Hepatocyte (in vitro differentiated cells): ENCODE data around the gene MCM6. TPM values are rescaled to one million over a fixed set of nuclear protein-coding genes. Genes with fewer than 3 reads are reported as not detected.

Experiments used
- DNase-seq: peaks from one replicate; pipeline ENCODE4 v3.0.0-alpha.2; 2016; ENCODE audit warnings: low spot score
- H2AFZ ChIP-seq: fragments of 200-600 bp; sonication (generic); 2 replicates; pipeline ENCODE4 v1.6.0; 2016; ENCODE audit warnings: antibody characterized with exemption, mild to moderate bottlenecking
- H3K27ac ChIP-seq: fragments of 200-600 bp; sonication (generic); 2 replicates; pipeline ENCODE4 v1.5.1; 2016; ENCODE audit warnings: mild to moderate bottlenecking
- H3K27me3 ChIP-seq: fragments of 200-600 bp; sonication (generic); 2 replicates; pipeline ENCODE4 v1.6.1; 2016
- H3K36me3 ChIP-seq: fragments of 200-600 bp; sonication (generic); replicated peaks from 2 replicates; pipeline ENCODE4 v1.5.1; 2016; ENCODE audit warnings: low read depth; ENCODE audit not compliant: insufficient read depth
- H3K4me1 ChIP-seq: fragments of 200-600 bp; sonication (generic); 2 replicates; pipeline ENCODE4 v1.5.1; 2016; ENCODE audit warnings: mild to moderate bottlenecking, moderate library complexity; ENCODE audit not compliant: insufficient read depth
- H3K4me2 ChIP-seq: fragments of 200-600 bp; sonication (generic); 2 replicates; pipeline ENCODE4 v1.6.0; 2016
- H3K4me3 ChIP-seq: fragments of 200-600 bp; sonication (generic); 2 replicates; pipeline ENCODE4 v1.5.1; 2016; ENCODE audit warnings: mild to moderate bottlenecking
- H3K79me2 ChIP-seq: fragments of 200-600 bp; sonication (generic); 2 replicates; pipeline ENCODE4 v1.6.0; 2017; ENCODE audit warnings: mild to moderate bottlenecking
- H3K9me2 ChIP-seq: fragments of 200-600 bp; sonication (generic); replicated peaks from 2 replicates; pipeline ENCODE4 v1.6.0; 2017; ENCODE audit warnings: mild to moderate bottlenecking; ENCODE audit not compliant: insufficient read depth
- H3K9me3 ChIP-seq: fragments of 200-600 bp; sonication (generic); 2 replicates; pipeline ENCODE4 v1.5.1; 2016; ENCODE audit warnings: low read depth, mild to moderate bottlenecking
- H4K20me1 ChIP-seq: fragments of 200-600 bp; sonication (generic); 2 replicates; pipeline ENCODE4 v1.6.0; 2016; ENCODE audit warnings: mild to moderate bottlenecking; ENCODE audit not compliant: insufficient read depth, poor library complexity, severe bottlenecking
- EZH2 ChIP-seq: fragments of 200-600 bp; sonication (generic); IDR thresholded peaks from 2 replicates; pipeline ENCODE4 v1.6.1; 2016; ENCODE audit warnings: antibody characterized with exemption, mild to moderate bottlenecking, borderline replicate concordance
- EZH2phosphoT487 ChIP-seq: fragments of 200-600 bp; sonication (generic); IDR thresholded peaks from one replicate; pipeline ENCODE4 v1.6.1; 2018; ENCODE audit warnings: antibody characterized with exemption, mild to moderate bottlenecking, low read depth, moderate library complexity; ENCODE audit not compliant: unreplicated experiment, severe bottlenecking
- WGBS: methylation state at CpG from one replicate; pipeline ENCODE4 v1.1.6; 2016; ENCODE audit warnings: low lambda C conversion rate; ENCODE audit errors: missing lambda C conversion rate; 5-methylcytosine and 5-hydroxymethylcytosine counted together
- polyA plus RNA-seq: library from polyadenylated mRNA; unstranded; fragments of >200 nt; fragmentation: Nextera tagmentation; extraction: Ambion mirVana; gene quantifications from 2 replicates; pipeline ENCODE4 v1.2.1, GENCODE V29; 2016
- total RNA-seq: library from RNA; depleted of rRNA; stranded (reverse); fragments of >200 nt; gene quantifications from 2 replicates; pipeline ENCODE4 v1.2.3, GENCODE V29; 2014
- TF ChIP-seq, protein P1 (sequence below): fragments of 200-600 bp; sonication (generic); IDR thresholded peaks from 2 replicates; pipeline ENCODE4 v1.5.1; 2016; ENCODE audit warnings: antibody characterized with exemption, mild to moderate bottlenecking; ENCODE audit not compliant: poor library complexity

The MCM6 gene
- total and polyA plus RNA-seq, 2 experiments from 2014 or later, result 8.3 to 17.9 TPM

DNA sequence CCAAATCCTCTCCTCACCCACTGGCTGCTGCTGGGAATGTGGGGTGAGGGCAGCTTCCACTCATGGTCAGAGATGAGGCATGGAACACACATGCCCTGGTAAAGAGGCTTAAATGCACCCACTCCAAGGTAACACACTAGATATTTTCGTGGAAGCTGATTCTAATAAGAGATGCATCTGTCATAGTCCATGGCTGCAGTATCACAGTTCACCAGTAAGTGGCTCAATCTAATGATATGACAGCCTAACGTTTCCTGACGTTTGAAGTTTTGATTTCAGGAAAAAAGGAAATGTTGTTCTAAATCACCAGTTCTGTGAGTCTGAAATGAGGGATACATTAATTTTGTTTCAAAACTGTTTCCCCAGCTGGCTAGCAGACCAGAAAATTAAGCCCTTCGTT is 77.5 kb downstream of the MCM6 start:
- Histone ChIP-seq H3K36me3 (no peaks in the 10 kb centered on the region), H3K4me1 (peaks cover 6% of the 10 kb centered on the region), H3K4me3 (no peak overlapping the region), H3K4me2 (no peak overlapping the region), H3K27ac (no peak overlapping the region), H3K79me2 (no peaks in the 10 kb centered on the region), H3K27me3 (no peaks in the 10 kb centered on the region), H2AFZ (no peak overlapping the region), H3K9me3 (no peaks in the 10 kb centered on the region), H4K20me1 (no peaks in the 10 kb centered on the region), H3K9me2 (no peaks in the 10 kb centered on the region)
- TF ChIP-seq EZH2, result no peak
- no peak for TF ChIP-seq EZH2phosphoT487
- TF ChIP-seq, protein P1, sequence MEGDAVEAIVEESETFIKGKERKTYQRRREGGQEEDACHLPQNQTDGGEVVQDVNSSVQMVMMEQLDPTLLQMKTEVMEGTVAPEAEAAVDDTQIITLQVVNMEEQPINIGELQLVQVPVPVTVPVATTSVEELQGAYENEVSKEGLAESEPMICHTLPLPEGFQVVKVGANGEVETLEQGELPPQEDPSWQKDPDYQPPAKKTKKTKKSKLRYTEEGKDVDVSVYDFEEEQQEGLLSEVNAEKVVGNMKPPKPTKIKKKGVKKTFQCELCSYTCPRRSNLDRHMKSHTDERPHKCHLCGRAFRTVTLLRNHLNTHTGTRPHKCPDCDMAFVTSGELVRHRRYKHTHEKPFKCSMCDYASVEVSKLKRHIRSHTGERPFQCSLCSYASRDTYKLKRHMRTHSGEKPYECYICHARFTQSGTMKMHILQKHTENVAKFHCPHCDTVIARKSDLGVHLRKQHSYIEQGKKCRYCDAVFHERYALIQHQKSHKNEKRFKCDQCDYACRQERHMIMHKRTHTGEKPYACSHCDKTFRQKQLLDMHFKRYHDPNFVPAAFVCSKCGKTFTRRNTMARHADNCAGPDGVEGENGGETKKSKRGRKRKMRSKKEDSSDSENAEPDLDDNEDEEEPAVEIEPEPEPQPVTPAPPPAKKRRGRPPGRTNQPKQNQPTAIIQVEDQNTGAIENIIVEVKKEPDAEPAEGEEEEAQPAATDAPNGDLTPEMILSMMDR, result no peak
- DNase-seq, result no peak
- WGBS, result 69% methylated on average over 4 of the region's 4 CpGs

DNA sequence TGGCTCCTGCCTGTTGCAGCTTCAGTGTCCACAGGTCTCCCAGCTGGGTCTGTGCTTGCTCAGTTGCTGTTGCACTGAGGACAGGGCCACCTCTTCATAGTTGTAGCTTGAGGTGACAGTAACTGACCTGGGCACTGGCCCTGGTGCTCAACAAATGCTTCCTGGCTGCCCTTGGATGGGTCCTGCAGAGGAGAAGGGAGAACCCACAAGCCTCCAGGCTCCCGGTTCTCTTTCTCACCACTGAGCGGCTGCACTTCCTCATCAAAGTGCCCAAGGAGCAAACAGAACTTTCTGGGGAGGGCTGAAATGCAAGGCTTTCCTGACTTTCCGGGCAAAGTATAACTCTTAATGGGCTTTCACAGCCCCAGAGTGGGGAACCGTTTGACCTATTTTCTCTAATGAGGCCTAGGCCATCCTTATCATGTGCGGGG is 78.0 kb downstream of the MCM6 start:
- Histone ChIP-seq H3K27ac (no peak overlapping the region), H3K9me3 (no peaks in the 10 kb centered on the region), H2AFZ (no peak overlapping the region), H4K20me1 (no peaks in the 10 kb centered on the region), H3K9me2 (no peaks in the 10 kb centered on the region), H3K4me1 (peaks cover 3% of the 10 kb centered on the region), H3K27me3 (no peaks in the 10 kb centered on the region), H3K36me3 (no peaks in the 10 kb centered on the region), H3K79me2 (no peaks in the 10 kb centered on the region), H3K4me3 (no peak overlapping the region), H3K4me2 (no peak overlapping the region)
- DNase-seq, result no peak
- WGBS, result 71% methylated on average over 5 of the region's 5 CpGs
- TF ChIP-seq, protein P1, result no peak

DNA sequence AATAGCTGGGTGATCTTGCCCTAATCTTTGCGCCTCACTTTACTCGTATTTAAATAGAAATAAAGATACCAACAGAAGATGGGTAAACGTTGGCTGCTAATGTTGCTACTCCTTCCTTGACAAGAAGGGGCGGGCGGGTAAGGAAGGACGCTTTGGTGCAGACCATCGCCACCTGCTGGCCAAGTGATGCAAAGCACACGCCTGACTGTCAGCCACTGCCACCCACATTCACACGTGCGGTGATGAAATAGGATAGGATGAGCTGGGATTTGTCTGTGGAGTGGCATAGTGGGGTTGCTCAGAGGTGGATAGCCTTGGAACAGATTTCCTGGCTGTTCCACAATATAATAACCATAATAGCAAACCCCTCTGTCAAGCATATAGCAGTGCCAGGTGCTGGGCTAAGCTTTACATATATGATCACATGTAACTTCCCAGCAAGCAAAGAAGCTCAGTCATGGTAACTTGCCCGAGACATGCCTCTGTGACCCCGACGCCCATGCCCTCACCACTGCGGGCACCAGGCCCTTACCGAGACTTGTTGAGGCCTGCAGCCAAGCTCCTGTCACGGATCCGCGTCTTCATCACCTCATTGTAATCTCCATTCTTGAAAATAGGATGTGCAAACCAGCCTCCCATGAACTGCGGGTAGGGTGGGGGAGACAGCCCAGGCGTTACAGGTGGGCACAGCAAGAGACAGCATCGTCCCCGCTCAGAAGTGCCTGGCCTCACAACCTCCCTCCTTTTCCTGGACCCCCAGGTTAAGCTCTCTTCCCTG is 78.6 kb downstream of the MCM6 start:
- H2AFZ ChIP-seq, result no peak overlapping the region
- no peak overlapping the region for H3K4me2 ChIP-seq

More for the DNA sequence above, 78.6 kb downstream of the MCM6 start:
- Histone ChIP-seq H3K79me2 (no peaks in the 10 kb centered on the region), H3K36me3 (no peaks in the 10 kb centered on the region), H4K20me1 (no peaks in the 10 kb centered on the region), H3K4me3 (no peak overlapping the region), H3K27me3 (no peaks in the 10 kb centered on the region), H3K9me2 (no peaks in the 10 kb centered on the region), H3K9me3 (no peaks in the 10 kb centered on the region), H3K27ac (no peak overlapping the region), H3K4me1 (no peaks in the 10 kb centered on the region)
- 50% methylated on average over 22 of the region's 22 CpGs for whole genome bisulfite sequencing
- DNase-seq, result peak; percentile 88
- no peak for TF ChIP-seq EZH2
- TF ChIP-seq EZH2phosphoT487, result no peak
- TF ChIP-seq, protein P1, result peak; percentile 80
